ENCODE data around the gene TTLL11.

TTLL11 gene

GRCh38 chr9:121815546-121816448 is 277.3 kb downstream of the TTLL11 start:
- no peaks in the 10 kb centered on the region for H3K36me3 ChIP-seq (replicated peaks)

DNA sequence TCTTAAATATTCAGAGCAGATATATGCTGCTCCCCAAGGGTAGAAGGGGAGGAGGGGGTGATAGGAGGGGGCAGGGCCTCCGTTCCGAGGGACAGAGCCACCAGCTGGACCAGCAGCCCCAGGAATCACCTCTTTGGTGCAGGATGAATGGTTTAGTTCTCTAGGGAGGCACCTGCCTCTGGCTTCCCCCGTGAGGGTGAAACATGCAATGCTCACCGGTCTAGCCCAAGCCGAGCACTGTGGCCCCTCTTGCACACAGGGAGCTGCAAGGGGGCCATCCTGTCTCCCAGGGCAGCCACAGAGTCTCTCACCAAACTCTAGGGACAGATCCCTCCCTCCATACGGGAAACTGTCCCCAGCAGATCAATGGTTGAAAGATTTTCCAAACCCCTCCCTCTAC is 278.0 kb downstream of the TTLL11 start:
- in situ Hi-C loops (cut with HindIII; ENCODE audit: low pct_ligation_motif_present, low sequenced_read_pairs), result no loop called here
- no peaks in the 10 kb centered on the region for H3K36me3 ChIP-seq (replicated peaks)
- no peak overlapping the region for H3K27ac ChIP-seq
- no peaks in the 10 kb centered on the region for H3K27me3 ChIP-seq (replicated peaks)
- DNase-seq, result no peak
- H3K4me3 ChIP-seq (ENCODE audit: low read depth, low read length), result no peak overlapping the region
- no peak for TF ChIP-seq CTCF (IDR thresholded peaks at IDR 0.05; ENCODE audit: low read depth, low read length, missing control alignments)

More at GRCh38 chr9:121815546-121816448, 277.3 kb downstream of the TTLL11 start:
- in situ Hi-C loops (cut with HindIII; ENCODE audit: low pct_ligation_motif_present, low sequenced_read_pairs), result no loop called here
- Histone ChIP-seq H3K27ac (no peak overlapping the region), H3K4me3 (ENCODE audit: low read depth, low read length) (no peak overlapping the region), H3K27me3 (replicated peaks) (no peaks in the 10 kb centered on the region)
- no peak for TF ChIP-seq CTCF (IDR thresholded peaks at IDR 0.05; ENCODE audit: low read depth, low read length, missing control alignments)
- no peak for DNase-seq

DNA sequence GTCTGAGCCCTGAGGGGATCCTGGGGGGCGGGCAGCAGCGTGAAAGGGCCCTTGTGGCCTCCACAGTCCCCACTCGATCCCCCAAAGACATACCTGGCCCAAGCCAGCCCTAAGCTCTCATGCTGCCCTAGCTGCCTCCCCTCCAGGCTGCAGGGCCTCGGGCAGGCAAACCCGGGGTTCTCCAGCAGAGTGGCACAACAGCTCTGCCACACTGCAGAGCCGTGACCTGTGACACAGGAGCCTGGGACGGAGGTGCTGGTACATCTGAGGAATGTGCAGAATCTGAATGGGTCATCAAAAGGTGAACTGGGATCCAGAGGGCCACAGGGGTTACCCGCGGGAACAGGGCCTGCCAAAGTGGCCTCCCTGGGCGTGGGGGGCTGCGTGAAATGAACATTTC is 278.5 kb downstream of the TTLL11 start:
- Histone ChIP-seq H3K36me3 (replicated peaks) (no peaks in the 10 kb centered on the region), H3K27me3 (replicated peaks) (no peaks in the 10 kb centered on the region), H3K4me3 (ENCODE audit: low read depth, low read length) (no peak overlapping the region), H3K27ac (no peak overlapping the region)
- TF ChIP-seq CTCF (IDR thresholded peaks at IDR 0.05; ENCODE audit: low read depth, low read length, missing control alignments), result no peak
- DNase-seq, result no peak
- in situ Hi-C loops (cut with HindIII; ENCODE audit: low pct_ligation_motif_present, low sequenced_read_pairs), result no loop called here

GRCh38 chr9:121813519-121814210 is 279.4 kb downstream of the TTLL11 start:
- Histone ChIP-seq H3K27ac (no peak overlapping the region), H3K27me3 (replicated peaks) (no peaks in the 10 kb centered on the region), H3K36me3 (replicated peaks) (no peaks in the 10 kb centered on the region), H3K4me3 (ENCODE audit: low read depth, low read length) (no peak overlapping the region)
- in situ Hi-C loops (cut with HindIII; ENCODE audit: low pct_ligation_motif_present, low sequenced_read_pairs), result no loop called here
- no peak for DNase-seq
- no peak for TF ChIP-seq CTCF (IDR thresholded peaks at IDR 0.05; ENCODE audit: low read depth, low read length, missing control alignments)

GRCh38 chr9:121812159-121812735 is 280.9 kb downstream of the TTLL11 start:
- no peak overlapping the region for H3K27ac ChIP-seq
- no peaks in the 10 kb centered on the region for H3K36me3 ChIP-seq (replicated peaks)
- TF ChIP-seq CTCF (IDR thresholded peaks at IDR 0.05; ENCODE audit: low read depth, low read length, missing control alignments), result no peak
- in situ Hi-C loops (cut with HindIII; ENCODE audit: low pct_ligation_motif_present, low sequenced_read_pairs), result no loop called here
- no peaks in the 10 kb centered on the region for H3K27me3 ChIP-seq (replicated peaks)
- no peak overlapping the region for H3K4me3 ChIP-seq (ENCODE audit: low read depth, low read length)
- no peak for DNase-seq
